ENCODE measurements around the gene SPOUT1.
A peak's percentile ranks its signal among the peaks of the same experiment; 100 is the strongest.

SPOUT1 gene

DNA sequence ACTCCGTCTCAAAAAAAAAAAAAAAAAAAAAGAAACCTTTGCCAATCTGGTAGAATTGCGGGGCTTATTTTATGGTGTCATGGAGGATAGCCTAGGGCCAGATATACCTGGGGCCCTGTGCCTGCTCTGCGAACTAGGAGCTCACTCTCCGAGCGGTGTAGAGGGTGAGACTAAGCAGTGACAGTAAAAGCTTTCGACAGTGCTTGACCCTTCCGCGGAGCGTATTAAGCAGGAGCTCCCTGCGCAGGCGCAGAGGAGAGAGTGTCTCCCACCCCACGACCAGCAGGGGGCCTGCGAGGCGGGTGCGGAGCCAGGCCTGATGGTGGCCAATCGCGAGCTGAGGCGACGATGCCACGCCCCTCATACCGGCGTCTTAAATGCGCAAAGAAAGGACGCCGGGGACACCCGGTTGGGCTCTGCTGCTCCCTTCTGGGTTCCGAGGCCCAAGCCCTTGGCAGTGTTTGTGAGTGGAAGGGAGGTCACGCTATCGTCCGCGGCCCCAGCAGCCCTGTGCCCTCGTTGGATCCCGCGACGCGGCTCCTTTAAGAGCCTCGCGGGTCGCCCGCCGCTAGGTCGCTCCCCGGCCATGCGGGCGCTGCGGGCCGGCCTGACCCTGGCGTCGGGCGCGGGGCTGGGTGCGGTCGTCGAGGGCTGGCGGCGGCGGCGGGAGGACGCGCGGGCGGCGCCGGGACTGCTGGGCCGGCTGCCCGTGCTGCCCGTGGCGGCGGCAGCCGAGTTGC lies 11.3 kb downstream of the SPOUT1 start, which contains the start of gene ENDOG:
ENDOG (plus strand) TSS at position 402 of the 740 bp plus-strand sequence; CDS start at position 587, 185 bp downstream.
- Histone ChIP-seq H3K27me3 (replicated peaks; ENCODE audit: control insufficient read depth, insufficient read depth, low read length) (no peaks in the 10 kb centered on the region), H3K36me3 (ENCODE audit: control insufficient read depth, insufficient read depth, low read length) (peaks cover 13% of the 10 kb centered on the region), H3K4me3 (replicated peaks; ENCODE audit: low read depth, low read length) (peak within 1 kb of the TSS; percentile 75)
- DNase-seq (ENCODE audit: extremely low read depth, insufficient read length) = peak; percentile 99
- TF ChIP-seq, protein P1, sequence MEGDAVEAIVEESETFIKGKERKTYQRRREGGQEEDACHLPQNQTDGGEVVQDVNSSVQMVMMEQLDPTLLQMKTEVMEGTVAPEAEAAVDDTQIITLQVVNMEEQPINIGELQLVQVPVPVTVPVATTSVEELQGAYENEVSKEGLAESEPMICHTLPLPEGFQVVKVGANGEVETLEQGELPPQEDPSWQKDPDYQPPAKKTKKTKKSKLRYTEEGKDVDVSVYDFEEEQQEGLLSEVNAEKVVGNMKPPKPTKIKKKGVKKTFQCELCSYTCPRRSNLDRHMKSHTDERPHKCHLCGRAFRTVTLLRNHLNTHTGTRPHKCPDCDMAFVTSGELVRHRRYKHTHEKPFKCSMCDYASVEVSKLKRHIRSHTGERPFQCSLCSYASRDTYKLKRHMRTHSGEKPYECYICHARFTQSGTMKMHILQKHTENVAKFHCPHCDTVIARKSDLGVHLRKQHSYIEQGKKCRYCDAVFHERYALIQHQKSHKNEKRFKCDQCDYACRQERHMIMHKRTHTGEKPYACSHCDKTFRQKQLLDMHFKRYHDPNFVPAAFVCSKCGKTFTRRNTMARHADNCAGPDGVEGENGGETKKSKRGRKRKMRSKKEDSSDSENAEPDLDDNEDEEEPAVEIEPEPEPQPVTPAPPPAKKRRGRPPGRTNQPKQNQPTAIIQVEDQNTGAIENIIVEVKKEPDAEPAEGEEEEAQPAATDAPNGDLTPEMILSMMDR (IDR thresholded peaks at IDR 0.05; ENCODE audit: insufficient read depth, low read length, poor library complexity, severe bottlenecking) = peak; percentile 99

DNA sequence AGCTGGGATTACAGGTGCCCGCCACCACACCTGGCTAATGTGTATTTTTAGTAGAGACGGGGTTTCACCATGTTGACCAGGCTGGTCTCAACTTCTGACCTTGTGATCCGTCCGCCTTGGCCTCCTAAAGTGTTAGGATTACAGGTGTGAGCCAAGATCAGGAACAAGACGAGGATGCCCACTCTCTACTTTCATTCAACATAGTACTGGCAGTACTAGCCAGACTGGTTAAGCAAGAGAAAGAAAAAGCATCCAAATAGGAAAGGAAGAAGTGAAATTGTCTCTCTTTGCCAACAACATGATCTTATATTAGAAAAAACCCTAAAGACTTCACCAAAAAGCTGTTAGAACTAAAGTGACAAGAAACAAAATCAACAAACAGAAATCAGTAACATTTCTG lies 18.7 kb downstream of the SPOUT1 start:
- DNase-seq (ENCODE audit: extremely low read depth, insufficient read length) = no peak
- H3K27me3 ChIP-seq (replicated peaks; ENCODE audit: control insufficient read depth, insufficient read depth, low read length) = no peaks in the 10 kb centered on the region
- TF ChIP-seq, protein P1 (IDR thresholded peaks at IDR 0.05; ENCODE audit: insufficient read depth, low read length, poor library complexity, severe bottlenecking) = no peak
- no peak overlapping the region for H3K4me3 ChIP-seq (replicated peaks; ENCODE audit: low read depth, low read length)
- H3K36me3 ChIP-seq (ENCODE audit: control insufficient read depth, insufficient read depth, low read length) = peaks cover 18% of the 10 kb centered on the region

DNA sequence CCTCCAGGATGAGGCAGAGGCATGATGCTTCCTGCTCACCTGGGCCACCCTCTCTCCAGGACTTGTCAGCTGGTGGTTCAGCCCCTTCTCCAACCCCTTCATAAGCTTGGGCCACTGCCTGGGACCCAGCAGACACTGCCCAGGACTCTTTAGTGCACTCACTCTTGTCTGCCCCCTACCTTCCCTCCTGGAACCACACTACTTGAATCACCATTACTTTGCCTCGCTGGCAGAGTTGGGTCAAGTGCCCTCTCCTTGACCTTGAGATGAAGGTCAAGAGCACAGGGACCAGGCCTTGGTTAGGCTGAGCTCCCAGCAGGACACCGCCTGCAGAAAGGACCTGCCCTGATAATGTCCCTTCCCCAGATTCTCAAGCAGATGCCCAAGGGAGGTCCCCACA lies 19.8 kb downstream of the SPOUT1 start:
- Histone ChIP-seq H3K36me3 (ENCODE audit: control insufficient read depth, insufficient read depth, low read length) (peaks cover 21% of the 10 kb centered on the region), H3K4me3 (replicated peaks; ENCODE audit: low read depth, low read length) (no peak overlapping the region), H3K27me3 (replicated peaks; ENCODE audit: control insufficient read depth, insufficient read depth, low read length) (no peaks in the 10 kb centered on the region)
- TF ChIP-seq, protein P1 (IDR thresholded peaks at IDR 0.05; ENCODE audit: insufficient read depth, low read length, poor library complexity, severe bottlenecking) = no peak
- no peak for DNase-seq (ENCODE audit: extremely low read depth, insufficient read length)

DNA sequence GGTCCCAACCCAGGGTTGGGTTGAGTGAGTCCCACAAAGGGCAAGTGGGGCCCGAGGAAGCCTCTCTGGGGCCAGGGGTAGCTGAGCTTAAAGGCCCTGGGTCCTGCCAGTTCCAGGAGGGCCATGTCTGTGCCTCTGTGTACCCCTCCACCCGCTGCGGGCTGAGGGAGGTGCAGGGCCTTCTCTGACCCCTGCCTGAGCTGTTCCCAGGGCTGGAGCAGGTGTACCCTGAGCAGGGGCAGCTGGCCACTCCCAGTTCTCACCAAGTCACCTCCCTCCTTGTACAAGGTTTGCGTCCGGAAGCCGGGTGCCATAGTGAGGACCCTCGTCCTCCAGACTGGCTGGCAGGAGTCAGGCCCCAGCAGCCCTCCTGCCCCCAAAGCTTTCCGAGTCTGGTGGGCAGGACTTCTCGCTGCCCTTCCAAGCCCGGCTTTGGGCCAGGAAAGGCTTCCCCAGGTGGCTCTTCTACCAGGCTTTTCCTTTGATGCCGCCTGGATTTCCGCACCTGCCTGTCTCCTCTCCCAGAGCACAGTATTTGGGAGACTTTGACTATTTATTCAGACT lies 20.5 kb downstream of the SPOUT1 start:
- Histone ChIP-seq H3K4me3 (replicated peaks; ENCODE audit: low read depth, low read length) (no peak overlapping the region), H3K36me3 (ENCODE audit: control insufficient read depth, insufficient read depth, low read length) (peaks cover 21% of the 10 kb centered on the region), H3K27me3 (replicated peaks; ENCODE audit: control insufficient read depth, insufficient read depth, low read length) (no peaks in the 10 kb centered on the region)
- TF ChIP-seq, protein P1 (IDR thresholded peaks at IDR 0.05; ENCODE audit: insufficient read depth, low read length, poor library complexity, severe bottlenecking) = no peak
- DNase-seq (ENCODE audit: extremely low read depth, insufficient read length) = no peak

DNA sequence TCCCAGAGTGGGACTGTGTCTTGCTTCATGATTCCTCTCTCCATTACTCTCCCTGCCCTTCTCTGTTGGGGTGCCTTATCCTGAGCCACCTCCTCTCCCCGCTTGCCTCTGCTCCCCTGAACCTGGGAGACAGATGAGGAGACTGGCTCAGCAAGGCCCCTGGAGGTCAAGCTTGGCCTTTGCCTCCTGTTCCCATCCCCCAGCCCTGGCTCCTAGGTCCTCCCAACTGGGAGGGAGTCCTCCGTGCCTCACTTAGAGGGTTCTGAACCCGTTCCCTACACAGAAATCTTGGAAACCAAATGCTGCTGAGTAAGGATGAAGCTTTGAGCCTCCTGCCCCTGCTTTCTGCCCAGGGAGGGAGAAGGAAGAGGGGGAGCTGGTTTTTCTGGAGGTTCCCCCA lies 21.1 kb downstream of the SPOUT1 start:
- Histone ChIP-seq H3K36me3 (ENCODE audit: control insufficient read depth, insufficient read depth, low read length) (peaks cover 24% of the 10 kb centered on the region), H3K27me3 (replicated peaks; ENCODE audit: control insufficient read depth, insufficient read depth, low read length) (no peaks in the 10 kb centered on the region), H3K4me3 (replicated peaks; ENCODE audit: low read depth, low read length) (no peak overlapping the region)
- TF ChIP-seq, protein P1 (IDR thresholded peaks at IDR 0.05; ENCODE audit: insufficient read depth, low read length, poor library complexity, severe bottlenecking) = no peak
- DNase-seq (ENCODE audit: extremely low read depth, insufficient read length) = no peak

Data from GM06990 (cell line).